Natural killer cell (primary cell): ENCODE results near the gene GPRIN1. TPM values are rescaled to one million over a fixed set of nuclear protein-coding genes. Genes with fewer than 3 reads are reported as not detected.

Source experiments
- ATAC-seq, 3 donors: fragments of 150-1000 bp in 2 of 3; fragments of 200-7000 bp in 1 of 3; cut with Tn5 transposase; 1 replicate in 1 of 3; 2 replicates in 2 of 3; pipeline ENCODE4 v1.10.0; 2021; ENCODE audit warnings: mild to moderate bottlenecking in 2 of 3, moderate library complexity in 2 of 3
- DNase-seq, 2 donors: peaks; one replicate each; pipeline versions ENCODE4 v3.0.0 to v3.0.0-alpha.2; 2013 to 2021; ENCODE audit warnings: mixed read lengths in 1 of 2
- H3K27ac ChIP-seq: one replicate; pipeline ENCODE4 v1.5.1; 2013; ENCODE audit warnings: mild to moderate bottlenecking, low read length
- H3K27me3 ChIP-seq: one replicate; pipeline ENCODE4 v1.6.1; 2013; ENCODE audit warnings: low read length; ENCODE audit not compliant: control insufficient read depth, insufficient read depth
- H3K36me3 ChIP-seq: one replicate; pipeline ENCODE4 v1.6.1; 2013; ENCODE audit warnings: low read length; ENCODE audit not compliant: control insufficient read depth, insufficient read depth
- H3K4me1 ChIP-seq: one replicate; pipeline ENCODE4 v1.6.1; 2013; ENCODE audit warnings: low read length; ENCODE audit not compliant: control insufficient read depth, insufficient read depth
- H3K4me3 ChIP-seq: one replicate; pipeline ENCODE4 v1.5.1; 2013; ENCODE audit warnings: low read length
- H3K9me3 ChIP-seq: one replicate; pipeline ENCODE4 v1.6.1; 2013; ENCODE audit warnings: low read length; ENCODE audit not compliant: control insufficient read depth, insufficient read depth
- H3K27ac Mint-ChIP-seq, 2 donors: one replicate each; pipeline ENCODE4 v1.8.0; 2022; ENCODE audit warnings: mild to moderate bottlenecking in 2 of 2, mixed read lengths in 2 of 2, moderate library complexity in 1 of 2
- H3K27me3 Mint-ChIP-seq, 2 donors: one replicate each; pipeline ENCODE4 v1.8.0; 2022; ENCODE audit warnings: low read depth in 2 of 2, mixed read lengths in 2 of 2
- H3K36me3 Mint-ChIP-seq: one replicate; pipeline ENCODE4 v1.8.0; 2022; ENCODE audit warnings: mixed read lengths
- H3K4me1 Mint-ChIP-seq, 2 donors: one replicate each; pipeline ENCODE4 v1.8.0; 2022; ENCODE audit warnings: mixed read lengths in 2 of 2
- H3K4me3 Mint-ChIP-seq: one replicate; pipeline ENCODE4 v1.8.0; 2022; ENCODE audit warnings: mild to moderate bottlenecking, moderate library complexity, mixed read lengths
- H3K9me3 Mint-ChIP-seq, 2 donors: one replicate each; pipeline ENCODE4 v1.8.0; 2022; ENCODE audit warnings: mixed read lengths in 2 of 2
- CTCF ChIP-seq: fragments of 200-600 bp; IDR thresholded peaks from one replicate; pipeline ENCODE4 v1.8.0; 2022; ENCODE audit warnings: antibody characterized with exemption
- WGBS: methylation state at CpG from one replicate; pipeline ENCODE4 v1.1.7; 2013; ENCODE audit warnings: missing lambda C conversion rate; ENCODE audit not compliant: insufficient coverage; 5-methylcytosine and 5-hydroxymethylcytosine counted together
- intact Hi-C: fragments of 100-400 bp; cut with micrococcal nuclease; formaldehyde crosslinking; loops from one replicate; pipeline ENCODE4 v1.14.2; 2022
- total RNA-seq, 4 donors: library from RNA; stranded (reverse); fragments of 120-200 nt in 1 of 4; gene quantifications; one replicate each; pipeline versions ENCODE4 v1.2.3 to v1.2.4, GENCODE V29; 2013 to 2022

Gene GPRIN1
- total RNA-seq, 3 donors from 2014 or later (not counting 1 experiment from before 2014, with no cell fraction given), result 0.92 to 1.5 (median 1.3) TPM

- no peak overlapping the region for H3K4me3 Mint-ChIP-seq
- Histone ChIP-seq H3K4me3 (no peak overlapping the region), H3K27me3 (no peaks in the 10 kb centered on the region), H3K36me3 (no peaks in the 10 kb centered on the region), H3K4me1 (peaks cover 22% of the 10 kb centered on the region), H3K9me3 (no peaks in the 10 kb centered on the region), H3K27ac (no peak overlapping the region)
- no peak for TF ChIP-seq CTCF
- no peak for ATAC-seq
- H3K4me1 Mint-ChIP-seq, result peaks cover 10 to 11% of the 10 kb centered on the region in 2 donors
- no peaks in the 10 kb centered on the region for H3K36me3 Mint-ChIP-seq
- intact Hi-C loops, result no loop called here
- no peak overlapping the region for H3K27ac Mint-ChIP-seq
- no peaks in the 10 kb centered on the region for H3K9me3 Mint-ChIP-seq
- WGBS, result 88% methylated on average over 7 of the region's 7 CpGs
- DNase-seq, result no peak
- H3K27me3 Mint-ChIP-seq, result peaks cover 0 to 5% of the 10 kb centered on the region in 2 donors
Measured at GRCh38 chr5:176549871-176550270, 60.1 kb downstream of the GPRIN1 start.

- H3K27me3 ChIP-seq, result no peaks in the 10 kb centered on the region
- TF ChIP-seq CTCF, result no peak
- Mint-ChIP-seq H3K27ac (peak within 1 kb of the TSS in 1 of 2 donors; percentile 36), H3K36me3 (no peaks in the 10 kb centered on the region), H3K4me1 (peaks cover 10 to 15% of the 10 kb centered on the region in 2 donors), H3K9me3 (no peaks in the 10 kb centered on the region), H3K4me3 (no peak within 1 kb of the TSS), H3K27me3 (peaks cover 0 to 5% of the 10 kb centered on the region in 2 donors)
- H3K27ac ChIP-seq, result no peak within 1 kb of the TSS
- intact Hi-C loops, result no loop called here
- H3K4me3 ChIP-seq, result no peak within 1 kb of the TSS
- no peaks in the 10 kb centered on the region for H3K9me3 ChIP-seq
- H3K36me3 ChIP-seq, result no peaks in the 10 kb centered on the region
- peaks cover 24% of the 10 kb centered on the region for H3K4me1 ChIP-seq
- ATAC-seq (no peak), DNase-seq (no peak)
- WGBS, result 85% methylated on average over 17 of the region's 18 CpGs
Measured at GRCh38 chr5:176548967-176549444, 61.0 kb downstream of the GPRIN1 start, which contains the start of gene CDHR2. CDHR2 (plus strand) TSS chr5:176549342; CDS start chr5:176565353, 16,011 bp downstream.

GRCh38 chr5:176547802-176548201 lies 62.2 kb downstream of the GPRIN1 start:
- Histone ChIP-seq H3K4me3 (no peak overlapping the region), H3K27me3 (no peaks in the 10 kb centered on the region), H3K4me1 (peaks cover 29% of the 10 kb centered on the region), H3K36me3 (no peaks in the 10 kb centered on the region), H3K9me3 (no peaks in the 10 kb centered on the region), H3K27ac (no peak overlapping the region)
- DNase-seq (peak in 1 of 2 donors; percentile 54), ATAC-seq (peak in 1 of 3 donors; percentile 13)
- peak overlapping the region in 1 of 2 donors; percentile 67 for H3K27ac Mint-ChIP-seq
- no peak for TF ChIP-seq CTCF
- H3K27me3 Mint-ChIP-seq, result no peaks in the 10 kb centered on the region
- H3K4me3 Mint-ChIP-seq, result no peak overlapping the region
- no peaks in the 10 kb centered on the region for H3K9me3 Mint-ChIP-seq
- H3K4me1 Mint-ChIP-seq, result peaks cover 10 to 16% of the 10 kb centered on the region in 2 donors
- intact Hi-C loops, result no loop called here
- no peaks in the 10 kb centered on the region for H3K36me3 Mint-ChIP-seq
- WGBS, result 73% methylated on average over 7 of the region's 8 CpGs

Other genes with a start within 250 kb of the GPRIN1 start
- 10 to 100 TPM; 36.8 to 76.3 (median 75.7) TPM for gene KIAA1191, start 248.4 kb downstream of the GPRIN1 start, total RNA-seq
- 1 to 10 TPM in 2 of 3 donors, under 1 TPM in 1; 0.75 to 6.8 (median 6.7) TPM for gene ARL10, start 244.7 kb downstream of the GPRIN1 start, total RNA-seq
- gene NOP16, start 221.6 kb downstream of the GPRIN1 start, total RNA-seq, result 10 to 100 TPM in 2 of 3 donors, 1 to 10 TPM in 1; 6.4 to 12.4 (median 12.1) TPM
- 10 to 100 TPM; 83.5 to 90.2 (median 86.2) TPM for gene HIGD2A, start 221.4 kb downstream of the GPRIN1 start, total RNA-seq
- 10 to 100 TPM; 60.6 to 77.2 (median 70.4) TPM for gene CLTB, start 193.6 kb downstream of the GPRIN1 start, total RNA-seq
- 10 to 100 TPM; 32.1 to 32.5 (median 32.1) TPM for gene FAF2, start 161.8 kb downstream of the GPRIN1 start, total RNA-seq
- 100 to 1,000 TPM; 297 to 394 (median 359) TPM for gene RNF44, start 72.8 kb downstream of the GPRIN1 start, total RNA-seq
- gene CDHR2, start 60.8 kb downstream of the GPRIN1 start, total RNA-seq, result 1 to 10 TPM in 2 of 3 donors, under 1 TPM in 1; 0.75 to 2.2 (median 1.8) TPM
- not detected for gene SNCB, start 20.4 kb upstream of the GPRIN1 start, total RNA-seq
- gene EIF4E1B, start 20.5 kb upstream of the GPRIN1 start, total RNA-seq, result not detected
- 10 to 100 TPM; 24.1 to 29.4 (median 24.6) TPM for gene TSPAN17, start 37.3 kb upstream of the GPRIN1 start, total RNA-seq
- gene UNC5A, start 200.4 kb upstream of the GPRIN1 start, total RNA-seq, result not detected